Endothelial cell of umbilical vein (primary cell): Measurements from ENCODE around the gene PLA2G4F. TPM values are rescaled to one million over a fixed set of nuclear protein-coding genes. Genes with fewer than 3 reads are reported as not detected.

Source experiments
- BruUV-seq: library from RNA; stranded (reverse); fragments of 400-500 nt; replicated peaks from 2 replicates; lab custom pipeline; 2021; lab: Mats Ljungman, UMichigan
- CTCF ChIA-PET: fragments of 300-600, 350-600 bp; sonication (Branson Sonifier 250); formaldehyde crosslinking; loops from one replicate; lab custom pipeline; 2021; ENCODE audit warnings: antibody characterized with exemption, inconsistent platforms; lab: Charles Lee
- POLR2A ChIA-PET: fragments of 300-600, 350-600 bp; sonication (Branson Sonifier 250); formaldehyde crosslinking; loops from one replicate; lab custom pipeline; 2021; ENCODE audit warnings: antibody characterized with exemption, inconsistent platforms; lab: Charles Lee
- DNase-seq: peaks from one replicate; pipeline ENCODE4 v3.0.0-alpha.2; 2011; ENCODE audit warnings: low read depth, low spot score
- FAIRE-seq: peaks from 2 replicates; lab custom pipeline; 2011; peaks lifted over from hg19 to GRCh38; lab: Jason Lieb, UNC
- H2AFZ ChIP-seq: 2 replicates; pipeline ENCODE4 v1.6.0; 2012; ENCODE audit warnings: low read depth, low read length, control low read depth, inconsistent platforms
- H3K27ac ChIP-seq: 2 replicates; pipeline ENCODE4 v1.5.1; 2011; ENCODE audit warnings: low read depth, mild to moderate bottlenecking, control low read depth, low read length, moderate library complexity; ENCODE audit not compliant: insufficient read depth
- H3K27me3 ChIP-seq, 2 experiments: 2 replicates each; pipeline versions ENCODE4 v1.6.0 to v1.6.1; 2011; ENCODE audit warnings: low read length in 2 of 2, mixed read lengths in 1 of 2; ENCODE audit not compliant: control insufficient read depth in 2 of 2, insufficient read depth in 2 of 2
- H3K36me3 ChIP-seq, 2 experiments: 2 replicates in 1 of 2; 3 replicates in 1 of 2; pipeline ENCODE4 v1.5.1; 2011; ENCODE audit warnings: low read length in 2 of 2, mild to moderate bottlenecking in 1 of 2, moderate library complexity in 1 of 2; ENCODE audit not compliant: control insufficient read depth in 2 of 2, insufficient read depth in 2 of 2; ENCODE audit errors: extremely low read depth in 1 of 2
- H3K4me1 ChIP-seq: 3 replicates; pipeline ENCODE4 v1.5.1; 2011; ENCODE audit warnings: mild to moderate bottlenecking, low read length; ENCODE audit not compliant: control insufficient read depth, insufficient read depth; ENCODE audit errors: extremely low read depth
- H3K4me2 ChIP-seq: 2 replicates; pipeline ENCODE4 v1.6.1; 2011; ENCODE audit warnings: low read length, control low read depth, mixed read lengths; ENCODE audit not compliant: insufficient read depth
- H3K4me3 ChIP-seq, 3 experiments: fragments of 200-600 bp in 1 of 3; sonication (generic), shearing (Covaris generic) in 1 of 3; replicated peaks in 1 of 3; 2 replicates each; pipeline ENCODE4 v1.5.1; 2011 to 2016; ENCODE audit warnings: control low read depth in 3 of 3, low read length in 3 of 3, mild to moderate bottlenecking in 2 of 3, inconsistent platforms in 1 of 3, low read depth in 1 of 3, moderate library complexity in 1 of 3; ENCODE audit not compliant: insufficient read depth in 1 of 3
- H3K79me2 ChIP-seq: 2 replicates; pipeline ENCODE4 v1.6.0; 2012; ENCODE audit warnings: low read length, inconsistent platforms; ENCODE audit not compliant: control insufficient read depth, insufficient read depth
- H3K9ac ChIP-seq: replicated peaks from 2 replicates; pipeline ENCODE3; 2011; ENCODE audit warnings: low read length, control low read depth; ENCODE audit not compliant: insufficient read depth; ENCODE audit errors: extremely low read depth
- H3K9me1 ChIP-seq: replicated peaks from 3 replicates; pipeline ENCODE4 v1.6.0; 2011; ENCODE audit warnings: mild to moderate bottlenecking, low read length; ENCODE audit not compliant: control insufficient read depth, insufficient read depth; ENCODE audit errors: extremely low read depth
- H3K9me3 ChIP-seq: replicated peaks from 2 replicates; pipeline ENCODE4 v1.5.1; 2012; ENCODE audit warnings: low read length, inconsistent platforms; ENCODE audit not compliant: control insufficient read depth, insufficient read depth
- H4K20me1 ChIP-seq: replicated peaks from 2 replicates; pipeline ENCODE3; 2011; ENCODE audit warnings: mild to moderate bottlenecking, low read length; ENCODE audit not compliant: control insufficient read depth, insufficient read depth; ENCODE audit errors: extremely low read depth
- CTCF ChIP-seq, 2 donors: IDR thresholded peaks; 1 replicate in 1 of 2; 2 replicates in 1 of 2; pipeline ENCODE4 v1.5.1; 2011; ENCODE audit warnings: low read length in 2 of 2, mild to moderate bottlenecking in 2 of 2, moderate library complexity in 2 of 2, control low read depth in 1 of 2, inconsistent platforms in 1 of 2, low read depth in 1 of 2; ENCODE audit not compliant: insufficient read depth in 1 of 2; ENCODE audit errors: extremely low read depth in 1 of 2
- EZH2 ChIP-seq: IDR thresholded peaks from 2 replicates; pipeline ENCODE4 v1.6.1; 2012; ENCODE audit warnings: borderline replicate concordance, low read depth, mild to moderate bottlenecking, moderate library complexity, low read length, inconsistent platforms; ENCODE audit not compliant: severe bottlenecking
- FOS ChIP-seq: IDR thresholded peaks from 2 replicates; pipeline ENCODE4 v1.6.1; 2011; ENCODE audit warnings: mild to moderate bottlenecking, low read length, moderate library complexity, borderline replicate concordance; ENCODE audit not compliant: insufficient read depth
- GATA2 ChIP-seq: IDR thresholded peaks from 2 replicates; pipeline ENCODE4 v1.7.0; 2011; ENCODE audit warnings: low read depth, mild to moderate bottlenecking, moderate library complexity, mixed read lengths, low read length; ENCODE audit not compliant: insufficient read length, insufficient read depth
- MYC ChIP-seq: IDR thresholded peaks from one replicate; pipeline ENCODE4 v1.6.1; 2011; ENCODE audit warnings: mild to moderate bottlenecking, low read depth, low read length
- POLR2A ChIP-seq: IDR thresholded peaks from 2 replicates; pipeline ENCODE4 v1.6.1; 2012; ENCODE audit warnings: low read depth, mild to moderate bottlenecking, control low read depth, low read length
- POLR2AphosphoS5 ChIP-seq: IDR thresholded peaks from 2 replicates; pipeline ENCODE4 v1.6.1; 2012; ENCODE audit warnings: low read depth, mild to moderate bottlenecking, control low read depth, low read length, moderate library complexity; ENCODE audit not compliant: insufficient read depth
- dilution Hi-C: fragments of 300-500 bp; cut with MboI; formaldehyde crosslinking; loops from one replicate; pipeline ENCODE4 v1.15.0; 2019; ENCODE audit warnings: low sequenced_read_pairs; ENCODE audit not compliant: extremely low pct_ligation_motif_present
- intact Hi-C: fragments of 100-400 bp; cut with micrococcal nuclease; formaldehyde crosslinking; loops from one replicate; pipeline ENCODE4 v1.10.0; 2022
- polyA plus RNA-seq, 4 experiments: library from polyadenylated mRNA; depleted of rRNA in 3 of 4; stranded (reverse) in 3 of 4; unstranded in 1 of 4; fragments of >200 nt; gene quantifications; 2 replicates each; pipeline versions ENCODE4 v1.2.1 to v1.2.3, GENCODE V29; 2011 to 2012; ENCODE audit warnings: missing spikeins in 1 of 4
- total RNA-seq: library from RNA; stranded (reverse); gene quantifications from 2 replicates; pipeline ENCODE4 v1.2.3, GENCODE V29; 2021

Gene PLA2G4F
- total and polyA plus RNA-seq, 2 donors (not counting 3 experiments of a cell fraction or from before 2014, with no cell fraction given): not detected

- BruUV-seq: TSS peak; percentile 20
- Histone ChIP-seq H3K27ac (no peak overlapping the region), H4K20me1 (no peaks in the 10 kb centered on the region), H3K4me3 (no peak overlapping the region), H3K27me3 (no peaks in the 10 kb centered on the region), H3K9me1 (no peaks in the 10 kb centered on the region), H3K79me2 (no peaks in the 10 kb centered on the region), H3K36me3 (peaks cover 17 to 57% of the 10 kb centered on the region in 2 experiments), H3K9ac (no peak overlapping the region), H3K4me2 (no peak overlapping the region), H2AFZ (no peak overlapping the region), H3K9me3 (no peaks in the 10 kb centered on the region), H3K4me1 (no peaks in the 10 kb centered on the region)
- CTCF ChIA-PET: no interaction called here
- DNase-seq: no peak
- FAIRE-seq: no peak
- POLR2A ChIA-PET: no interaction called here
- dilution Hi-C loops (no loop called here), intact Hi-C loops (no loop called here)
- TF ChIP-seq FOS (no peak), EZH2 (no peak), MYC (no peak), GATA2 (no peak), POLR2AphosphoS5 (no peak), POLR2A (no peak), CTCF (IDR thresholded peaks at IDR 0.05; ENCODE audit: extremely low read depth in 1 of 2, insufficient read depth in 1 of 2, low read depth in 1 of 2, low read length in 2 of 2) (no peak)
These were observed 3.7 kb upstream of the PLA2G4F start for GRCh38 chr15:42160136-42160535.
